ENCODE data around the gene RTN4R.
"Not testable (repeated sequence)": the region's sequence is repeated elsewhere in the genome, so short reads cannot be mapped to it uniquely, and the experiment has no call there.

DNA sequence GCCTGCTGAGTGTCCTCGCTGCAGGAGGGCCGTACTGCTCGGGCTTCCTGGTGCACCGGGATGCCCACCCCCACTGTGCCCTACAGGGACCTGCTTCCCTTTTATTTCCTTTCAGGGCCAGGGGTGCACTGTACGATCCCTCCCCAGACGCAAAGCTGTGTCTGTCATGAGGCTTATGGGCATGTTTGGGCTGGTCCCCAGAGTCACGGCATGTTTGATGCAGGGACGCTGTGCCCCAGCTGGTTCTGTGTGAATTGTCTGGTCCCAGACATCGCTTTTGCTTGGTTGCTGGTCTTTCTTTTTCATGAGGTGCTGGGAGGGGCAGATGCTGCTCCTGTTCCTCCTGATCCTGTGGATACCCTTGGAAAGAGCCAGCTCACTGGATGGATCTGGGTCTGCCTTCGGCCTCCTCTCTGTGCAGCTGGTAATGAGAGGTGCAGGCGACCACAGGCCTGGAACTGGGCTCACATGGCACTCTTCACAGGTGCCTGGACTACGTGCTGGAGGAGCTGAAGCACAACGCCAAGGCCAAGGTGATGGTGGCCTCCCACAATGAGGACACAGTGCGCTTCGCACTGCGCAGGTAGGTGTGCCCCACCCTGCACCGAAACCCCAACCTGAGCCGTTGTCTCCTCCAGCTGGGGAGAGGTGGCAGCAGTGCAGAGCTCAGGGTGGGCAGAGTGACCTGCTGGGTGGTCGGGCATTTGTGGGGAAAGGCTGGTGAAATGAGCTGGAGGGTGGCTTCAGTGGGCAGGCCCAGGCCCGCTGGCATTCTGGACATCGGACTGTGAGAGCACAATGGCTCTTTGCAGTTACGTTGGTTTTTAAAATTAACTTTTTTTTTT is 40.9 kb upstream of the RTN4R start:
- TF ChIP-seq TAF7 (optimal IDR thresholded peaks at IDR 0.05; ENCODE audit: borderline replicate concordance, low read depth, low read length); POLR2AphosphoS5 (IDR thresholded peaks at IDR 0.05; ENCODE audit: low read depth, low read length); SUZ12 (IDR thresholded peaks at IDR 0.05; ENCODE audit: low read length); EP300 (IDR thresholded peaks at IDR 0.05; ENCODE audit: borderline replicate concordance in 1 of 2, low read depth in 2 of 2, low read length in 2 of 2); SP1 (IDR thresholded peaks at IDR 0.05; ENCODE audit: low read depth, low read length); SIX5 (IDR thresholded peaks at IDR 0.05; ENCODE audit: low read depth, low read length); RAD21 (IDR thresholded peaks at IDR 0.05 in 1 of 2, conservative IDR thresholded peaks at IDR 0.05 in 1 of 2; ENCODE audit: low read depth in 2 of 2, low read length in 2 of 2); POLR2A (IDR thresholded peaks at IDR 0.05; ENCODE audit: control extremely low read depth in 1 of 2, low read depth in 2 of 2, low read length in 2 of 2); EZH2 (IDR thresholded peaks at IDR 0.05; ENCODE audit: low read depth, low read length, severe bottlenecking); CEBPB (IDR thresholded peaks at IDR 0.05; ENCODE audit: low read depth, low read length): not testable (repeated sequence)
- TF ChIP-seq, protein P1, sequence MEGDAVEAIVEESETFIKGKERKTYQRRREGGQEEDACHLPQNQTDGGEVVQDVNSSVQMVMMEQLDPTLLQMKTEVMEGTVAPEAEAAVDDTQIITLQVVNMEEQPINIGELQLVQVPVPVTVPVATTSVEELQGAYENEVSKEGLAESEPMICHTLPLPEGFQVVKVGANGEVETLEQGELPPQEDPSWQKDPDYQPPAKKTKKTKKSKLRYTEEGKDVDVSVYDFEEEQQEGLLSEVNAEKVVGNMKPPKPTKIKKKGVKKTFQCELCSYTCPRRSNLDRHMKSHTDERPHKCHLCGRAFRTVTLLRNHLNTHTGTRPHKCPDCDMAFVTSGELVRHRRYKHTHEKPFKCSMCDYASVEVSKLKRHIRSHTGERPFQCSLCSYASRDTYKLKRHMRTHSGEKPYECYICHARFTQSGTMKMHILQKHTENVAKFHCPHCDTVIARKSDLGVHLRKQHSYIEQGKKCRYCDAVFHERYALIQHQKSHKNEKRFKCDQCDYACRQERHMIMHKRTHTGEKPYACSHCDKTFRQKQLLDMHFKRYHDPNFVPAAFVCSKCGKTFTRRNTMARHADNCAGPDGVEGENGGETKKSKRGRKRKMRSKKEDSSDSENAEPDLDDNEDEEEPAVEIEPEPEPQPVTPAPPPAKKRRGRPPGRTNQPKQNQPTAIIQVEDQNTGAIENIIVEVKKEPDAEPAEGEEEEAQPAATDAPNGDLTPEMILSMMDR (IDR thresholded peaks at IDR 0.05; ENCODE audit: control extremely low read depth in 1 of 3, insufficient read depth in 1 of 3, low read depth in 1 of 3, low read length in 3 of 3) = not testable (repeated sequence)
- TF ChIP-seq, protein P2, sequence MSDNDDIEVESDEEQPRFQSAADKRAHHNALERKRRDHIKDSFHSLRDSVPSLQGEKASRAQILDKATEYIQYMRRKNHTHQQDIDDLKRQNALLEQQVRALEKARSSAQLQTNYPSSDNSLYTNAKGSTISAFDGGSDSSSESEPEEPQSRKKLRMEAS (IDR thresholded peaks at IDR 0.05) = not testable (repeated sequence)
- TF ChIP-seq, protein P3, sequence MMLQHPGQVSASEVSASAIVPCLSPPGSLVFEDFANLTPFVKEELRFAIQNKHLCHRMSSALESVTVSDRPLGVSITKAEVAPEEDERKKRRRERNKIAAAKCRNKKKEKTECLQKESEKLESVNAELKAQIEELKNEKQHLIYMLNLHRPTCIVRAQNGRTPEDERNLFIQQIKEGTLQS (IDR thresholded peaks at IDR 0.05; ENCODE audit: insufficient read depth, low read depth, low read length) = not testable (repeated sequence)

All from H1 (cell line).